ENCODE data around the gene ARHGEF1.

GRCh38 chr19:41886761-41887710 lies 4.1 kb downstream of the ARHGEF1 start:
- TF ChIP-seq CTCF (IDR thresholded peaks at IDR 0.05) (no peak), POLR2A (IDR thresholded peaks at IDR 0.05) (no peak), POLR2AphosphoS5 (IDR thresholded peaks at IDR 0.05; ENCODE audit: insufficient read depth in 1 of 2, low read depth in 1 of 2) (no peak)
